Stimulated activated CD4-positive, alpha-beta T cell treated with anti-CD3 and anti-CD28 coated beads, Interleukin-2, amount 100 ng/mL, for 48 hours (primary cell): ENCODE results near the gene ODAPH.
"Not testable (repeated sequence)": the region's sequence is repeated elsewhere in the genome, so short reads cannot be mapped to it uniquely, and the experiment has no call there.

Experiments used
- DNase-seq, 2 donors: peaks; one replicate each; pipeline ENCODE4 v3.0.0-alpha.2; 2020

ODAPH gene, protein sequence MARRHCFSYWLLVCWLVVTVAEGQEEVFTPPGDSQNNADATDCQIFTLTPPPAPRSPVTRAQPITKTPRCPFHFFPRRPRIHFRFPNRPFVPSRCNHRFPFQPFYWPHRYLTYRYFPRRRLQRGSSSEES

DNA sequence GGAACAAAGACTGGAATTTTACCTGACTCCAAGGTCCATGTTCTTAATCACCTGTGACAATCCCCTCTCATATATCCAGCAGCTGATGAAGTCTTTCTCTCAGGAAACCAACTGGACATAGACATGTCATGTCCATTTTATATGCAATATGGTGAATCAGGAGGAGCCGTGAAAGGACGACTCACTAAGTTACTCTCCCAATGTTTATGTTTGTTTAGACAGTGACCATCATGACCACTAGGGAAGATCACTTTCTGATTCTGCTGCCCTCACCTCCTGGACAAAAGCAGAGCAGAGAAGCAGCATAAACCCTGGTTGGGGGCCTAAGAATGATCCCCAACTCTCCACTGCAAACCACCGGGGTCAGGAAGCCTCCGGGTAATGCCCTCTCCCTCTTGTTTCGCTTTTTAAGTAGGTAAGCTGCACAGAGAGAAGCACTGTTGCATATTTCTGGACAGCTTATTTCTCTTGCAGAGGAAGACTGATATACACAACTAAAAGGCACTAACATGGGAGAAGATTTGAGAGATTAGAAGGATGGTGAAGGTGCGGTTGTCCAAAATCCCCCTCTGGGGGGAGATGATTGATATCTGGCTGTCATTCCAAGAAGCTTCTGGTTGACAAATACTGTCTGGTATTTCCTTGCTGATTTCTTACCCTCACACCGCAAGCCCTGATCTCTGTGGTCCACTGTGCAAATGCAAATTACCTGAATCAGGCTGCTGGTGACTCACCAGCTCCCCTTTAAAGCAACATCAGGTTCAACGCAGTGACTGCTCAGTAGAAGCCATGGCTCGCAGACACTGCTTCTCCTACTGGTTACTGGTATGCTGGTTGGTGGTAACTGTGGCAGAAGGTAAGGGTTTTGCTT lies at the start of gene ODAPH:
Gene ODAPH, plus strand, starts transcription at position 773 of the 871 bp plus-strand sequence. Its CDS starts 17 bp downstream, at position 790.
- DNase-seq: peak; percentile 8 to 12

DNA sequence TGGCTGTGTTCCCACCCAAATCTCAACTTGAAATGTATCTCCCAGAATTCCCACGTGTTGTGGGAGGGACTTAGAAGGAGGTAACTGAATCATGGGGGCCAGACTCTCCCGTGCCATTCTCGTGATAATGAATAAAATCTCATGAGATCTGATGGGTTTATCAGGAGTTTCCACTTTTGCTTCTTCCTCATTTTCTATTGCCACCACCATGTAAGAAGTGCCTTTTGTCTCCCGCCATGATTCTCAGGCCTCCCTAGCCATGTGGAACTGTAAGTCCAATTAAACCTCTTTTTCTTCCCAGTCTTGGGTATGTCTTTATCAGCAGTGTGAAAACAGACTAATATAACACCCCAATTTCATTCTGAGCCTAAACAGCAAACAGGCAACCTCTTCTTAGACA lies 46.3 kb upstream of the ODAPH start:
- DNase-seq: not testable (repeated sequence)

GRCh38 chr4:75511841-75512240 lies 44.0 kb upstream of the ODAPH start:
- no peak for DNase-seq

DNA sequence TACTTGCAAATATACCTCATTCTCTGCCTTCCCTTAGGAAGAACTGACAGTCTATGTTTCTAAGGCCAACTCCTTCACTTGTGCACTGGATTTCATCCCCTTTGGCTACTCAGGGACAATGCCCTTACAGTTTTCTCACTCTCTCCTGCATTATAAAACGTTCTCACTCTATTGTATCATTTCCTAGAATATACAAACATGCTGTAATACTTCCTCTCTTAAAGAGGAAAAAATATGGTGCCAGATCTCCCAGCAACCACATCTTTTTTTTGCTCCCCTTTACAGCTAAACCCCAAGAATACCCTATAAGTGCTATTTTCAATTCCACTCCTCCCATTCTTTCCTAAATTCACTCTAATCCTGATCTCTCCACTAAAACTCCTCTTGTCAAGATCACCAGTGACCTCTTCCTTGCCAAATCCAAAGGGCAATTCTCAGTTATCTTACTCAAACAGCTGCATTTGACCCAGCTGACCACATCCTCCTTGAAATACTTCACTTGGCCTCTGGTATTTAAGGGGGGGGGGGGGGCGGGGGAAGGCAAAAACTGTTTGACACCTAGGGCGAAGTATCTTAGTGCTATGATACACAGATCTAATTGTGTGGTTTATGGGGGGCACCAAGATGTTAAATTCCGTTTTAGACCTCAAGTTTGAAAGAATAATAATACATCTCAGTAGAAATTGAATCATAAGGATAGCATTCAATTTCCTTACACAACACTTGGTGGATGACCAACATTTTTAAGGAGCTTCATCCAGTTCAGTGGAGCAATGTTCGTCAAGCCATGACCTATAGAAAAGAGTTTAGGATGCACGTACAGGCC lies 43.3 kb upstream of the ODAPH start:
- no peak for DNase-seq

DNA sequence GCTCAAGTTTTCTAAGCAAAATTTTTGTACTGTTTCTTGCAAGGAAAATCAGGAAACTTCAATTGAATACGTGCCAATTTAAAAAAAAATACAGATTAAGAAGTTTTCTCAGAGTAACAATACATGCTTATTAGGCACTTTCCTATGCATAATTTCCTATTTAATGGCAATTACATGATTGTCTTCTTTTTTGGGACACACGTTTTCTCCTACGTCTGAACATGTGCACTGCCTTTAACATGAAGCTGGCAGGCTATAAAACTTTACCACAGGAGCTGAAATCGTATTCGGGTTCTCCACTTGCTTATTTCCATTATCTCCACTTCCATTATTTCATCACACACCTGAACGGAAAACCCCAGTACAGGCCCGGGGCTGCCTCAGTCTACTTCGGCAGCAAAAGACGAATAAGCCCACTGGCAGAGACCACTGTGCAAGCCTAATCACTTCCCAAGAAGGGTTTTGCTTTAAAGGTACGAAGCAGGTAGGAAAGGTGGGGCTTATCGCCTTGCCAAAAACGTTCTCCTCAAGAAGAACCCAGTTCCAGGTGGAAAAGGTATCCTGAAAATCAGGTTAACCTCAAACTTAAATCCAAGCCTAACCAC lies 42.2 kb upstream of the ODAPH start:
- DNase-seq: no peak

- peak; percentile 86 to 88 for DNase-seq
Measured at GRCh38 chr4:75514131-75514948, 41.5 kb upstream of the ODAPH start, which contains the start of the genes RCHY1 and THAP6. Gene RCHY1 (minus strand): TSS chr4:75514403. CDS start chr4:75514286, 117 bp downstream. Gene THAP6 (plus strand): TSS chr4:75514473. CDS start chr4:75515453, 980 bp downstream.

DNA sequence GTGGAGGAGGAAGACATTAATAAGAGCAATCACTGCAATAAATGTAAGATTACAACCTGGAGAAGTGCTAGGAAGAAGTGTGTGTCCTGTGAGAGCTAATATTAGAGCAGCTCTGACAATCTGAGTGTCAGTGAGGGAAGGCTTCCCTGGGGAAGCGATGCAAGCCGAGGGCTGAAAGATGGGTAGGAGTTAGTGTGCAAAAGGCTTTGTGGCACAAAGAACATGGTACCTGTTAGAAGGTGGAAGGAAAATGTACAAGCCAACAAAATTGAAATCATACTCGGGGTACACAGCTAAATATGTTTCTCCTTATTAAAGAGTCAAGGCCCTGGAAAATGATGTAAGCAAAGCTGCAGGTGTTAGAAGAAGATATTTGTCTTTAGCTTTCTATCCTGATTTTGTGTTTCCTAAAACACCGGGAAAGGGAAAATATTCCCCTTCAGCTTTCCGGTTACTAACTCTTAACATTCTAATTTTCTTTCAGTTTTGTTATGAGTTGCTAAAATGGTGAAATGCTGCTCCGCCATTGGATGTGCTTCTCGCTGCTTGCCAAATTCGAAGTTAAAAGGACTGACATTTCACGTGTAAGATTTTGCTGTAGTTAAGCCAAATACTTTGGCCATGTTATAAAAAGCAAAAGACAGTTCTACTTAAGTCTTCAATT lies 40.8 kb upstream of the ODAPH start:
- peak in 1 of 2 donors; percentile 5 for DNase-seq

DNA sequence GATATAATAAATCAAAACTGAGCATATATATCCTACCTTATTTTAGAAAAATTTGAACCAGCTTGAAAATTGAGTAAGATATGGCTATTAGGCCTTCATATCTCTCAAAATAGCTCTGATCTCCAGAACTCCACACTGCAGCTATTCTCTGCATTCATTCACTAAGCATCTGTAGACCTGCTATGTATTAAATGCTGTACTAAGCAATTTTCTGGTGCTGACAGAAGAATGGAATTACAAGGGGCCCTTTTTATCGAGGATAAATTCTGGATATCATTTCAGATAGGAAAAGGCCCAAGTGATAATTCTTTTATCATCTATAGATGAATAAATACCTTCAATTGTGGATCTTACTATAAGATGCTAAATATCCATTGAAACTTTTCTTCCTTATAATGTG lies 39.7 kb upstream of the ODAPH start:
- DNase-seq: no peak

DNA sequence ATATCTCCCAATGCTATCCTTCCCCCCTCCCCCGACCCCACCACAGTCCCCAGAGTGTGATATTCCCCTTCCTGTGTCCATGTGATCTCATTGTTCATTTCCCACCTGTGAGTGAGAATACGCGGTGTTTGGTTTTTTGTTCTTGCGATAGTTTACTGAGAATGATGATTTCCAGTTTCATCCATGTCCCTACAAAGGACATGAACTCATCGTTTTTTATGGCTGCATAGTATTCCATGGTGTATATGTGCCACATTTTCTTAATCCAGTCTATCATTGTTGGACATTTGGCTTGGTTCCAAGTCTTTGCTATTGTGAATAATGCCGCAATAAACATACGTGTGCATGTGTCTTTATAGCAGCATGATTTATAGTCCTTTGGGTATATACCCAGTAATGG lies 36.4 kb upstream of the ODAPH start:
- not testable (repeated sequence) for DNase-seq

DNA sequence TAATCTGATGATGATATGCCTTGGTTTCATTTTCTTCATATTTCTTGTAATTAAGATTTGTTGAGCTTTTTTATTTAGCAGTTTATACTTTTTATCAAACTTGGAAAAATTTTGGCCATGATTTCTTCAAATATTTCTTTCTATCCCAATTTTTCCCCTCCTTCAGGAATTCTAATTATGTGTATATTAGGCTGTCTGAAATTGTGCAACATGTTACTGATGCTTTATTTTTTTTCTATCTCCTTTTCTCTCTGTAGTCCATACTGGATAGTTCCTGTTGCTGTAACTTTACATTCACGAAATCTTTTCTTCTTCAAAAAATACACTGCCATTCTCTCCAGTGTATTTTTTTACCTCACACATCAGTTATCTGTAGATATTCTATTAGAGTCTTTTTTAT lies 30.8 kb upstream of the ODAPH start:
- no peak for DNase-seq

DNA sequence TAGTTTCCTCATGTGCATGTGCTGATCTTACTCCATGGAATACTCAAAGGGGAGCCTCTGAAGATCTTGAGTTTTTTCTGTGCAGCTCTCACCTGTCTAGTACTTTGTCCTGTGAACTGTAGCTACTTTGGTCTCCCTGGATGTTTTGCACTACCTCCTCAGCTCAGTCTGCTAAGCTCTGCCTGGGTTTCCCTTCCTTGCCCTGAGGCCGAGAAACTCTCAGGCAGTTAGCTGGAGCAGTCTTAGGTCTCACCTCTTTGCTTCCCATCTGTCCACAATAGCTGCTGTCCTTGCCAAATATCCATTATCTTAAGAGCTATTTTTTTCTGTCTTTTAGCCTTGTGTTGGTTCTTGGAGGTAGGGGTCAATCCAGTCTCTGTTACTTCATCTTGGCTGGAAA lies 30.0 kb upstream of the ODAPH start:
- no peak for DNase-seq

DNA sequence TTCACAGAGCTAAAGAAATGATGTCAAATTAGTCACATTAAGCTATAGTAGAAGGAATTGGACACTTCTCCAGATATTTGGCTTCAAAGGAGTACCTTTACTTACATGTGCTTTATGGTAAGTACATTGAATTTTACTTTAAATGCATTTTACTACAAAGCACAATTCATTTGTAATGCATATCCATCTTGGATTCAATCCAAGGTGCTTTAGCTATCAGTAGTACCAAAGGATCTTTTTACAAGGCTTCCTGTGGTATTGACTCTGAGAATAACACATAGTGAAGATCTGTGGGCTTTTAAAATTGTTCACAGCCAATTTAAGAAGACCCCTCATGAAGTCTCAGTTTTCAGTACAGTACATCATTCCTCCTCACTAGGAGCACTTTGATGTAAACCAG lies 28.4 kb upstream of the ODAPH start:
- no peak for DNase-seq

GRCh38 chr4:75530556-75531322 lies 25.1 kb upstream of the ODAPH start:
- DNase-seq: no peak

DNA sequence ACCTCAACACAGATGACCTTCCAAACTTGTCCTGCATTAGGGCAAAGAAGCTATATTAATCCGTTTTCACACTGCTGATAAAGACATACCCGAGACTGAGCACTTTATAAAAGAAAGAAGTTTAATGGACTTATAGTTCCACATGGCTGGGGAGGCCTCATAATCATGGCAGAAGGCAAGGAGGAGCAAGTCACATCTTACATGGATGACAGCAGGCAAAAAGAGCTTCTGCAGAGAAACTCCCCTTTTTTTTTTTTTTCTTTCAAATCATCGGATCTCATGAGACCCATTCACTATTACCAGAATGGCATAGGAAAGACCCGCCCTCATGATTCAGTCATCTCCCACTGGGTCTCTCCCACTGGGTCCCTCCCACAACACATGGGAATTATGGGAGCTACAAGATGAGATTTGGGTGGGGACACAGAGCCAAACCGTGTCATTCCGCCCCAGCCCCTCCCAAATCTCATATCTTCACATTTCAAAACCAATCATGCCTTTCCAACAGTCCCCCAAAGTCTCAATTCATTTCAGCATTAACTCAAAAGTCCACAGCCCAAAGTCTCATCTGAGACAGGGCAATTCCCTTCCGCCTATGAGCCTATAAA lies 24.2 kb upstream of the ODAPH start:
- not testable (repeated sequence) for DNase-seq

- not testable (repeated sequence) for DNase-seq
Measured at GRCh38 chr4:75533339-75533887, 22.5 kb upstream of the ODAPH start.

DNA sequence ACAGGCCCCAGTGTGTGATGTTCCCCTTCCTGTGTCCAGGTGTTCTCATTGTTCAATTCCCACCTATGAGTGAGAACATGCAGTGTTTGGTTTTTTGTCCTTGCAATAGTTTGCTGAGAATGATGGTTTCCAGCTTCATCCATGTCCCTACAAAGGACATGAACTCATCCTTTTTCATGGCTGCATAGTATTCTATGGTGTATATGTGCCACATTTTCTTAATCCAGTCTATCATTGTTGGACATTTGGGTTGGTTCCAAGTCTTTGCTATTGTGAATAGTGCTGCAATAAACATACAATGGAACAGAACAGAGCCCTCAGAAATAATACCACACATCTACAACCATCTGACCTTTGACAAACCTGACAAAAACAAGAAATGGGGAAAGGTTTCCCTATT lies 21.9 kb upstream of the ODAPH start:
- DNase-seq: not testable (repeated sequence)

- DNase-seq: not testable (repeated sequence)
Measured at GRCh38 chr4:75537308-75537707, 18.6 kb upstream of the ODAPH start.

DNA sequence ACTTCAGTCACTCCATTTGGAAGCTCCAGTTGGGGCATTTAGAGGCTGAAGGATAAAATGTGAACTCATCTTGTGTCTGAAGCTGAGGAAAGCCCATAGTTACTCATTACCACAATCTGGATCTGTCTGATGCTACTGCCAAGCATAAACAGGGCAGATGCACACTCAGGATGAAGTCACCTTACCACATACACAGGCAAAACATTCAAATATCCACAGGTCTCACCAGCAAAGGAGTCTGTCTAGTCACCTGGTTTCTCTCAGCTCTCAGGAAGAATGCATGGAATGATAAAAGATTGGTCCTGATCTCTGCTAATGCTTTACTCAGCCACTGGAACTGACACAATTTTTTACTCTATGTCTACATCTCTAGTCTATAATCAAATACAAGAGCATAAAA lies 13.0 kb upstream of the ODAPH start:
- no peak for DNase-seq

- DNase-seq: not testable (repeated sequence)
Measured at GRCh38 chr4:75544220-75544619, 11.6 kb upstream of the ODAPH start.

DNA sequence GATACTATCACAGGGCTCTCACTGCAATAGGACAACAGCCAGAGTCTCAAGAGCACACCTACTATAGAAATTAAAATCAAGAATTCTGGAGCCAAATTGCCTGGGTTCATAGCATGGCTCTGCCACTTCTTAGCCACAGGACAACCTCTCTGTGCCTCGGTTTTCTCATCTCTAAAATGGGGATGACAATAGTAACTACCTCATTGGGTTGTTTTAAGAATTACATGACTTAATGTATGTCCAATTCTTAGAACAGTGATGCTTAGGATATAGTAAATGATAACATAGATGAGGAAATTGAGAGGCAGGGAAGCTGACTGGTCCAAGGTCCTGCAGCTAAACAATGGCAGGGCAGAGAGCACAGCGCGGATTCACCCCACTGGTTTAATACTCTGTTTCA lies 11.0 kb upstream of the ODAPH start:
- no peak for DNase-seq
